HCT116 (cell line): ENCODE measurements around the gene PNISR. TPM values are rescaled to one million over a fixed set of nuclear protein-coding genes. Genes with fewer than 3 reads are reported as not detected.

Experiments
- ATAC-seq: fragments of 200-7000 bp; cut with Tn5 transposase; 2 replicates; pipeline ENCODE4 v1.9.1; 2020; ENCODE audit warnings: mild to moderate bottlenecking, moderate library complexity
- BruUV-seq: library from RNA; stranded (reverse); fragments of 400-500 nt; replicated peaks from 2 replicates; lab custom pipeline; 2021; lab: Mats Ljungman, UMichigan
- CTCF ChIA-PET: fragments of 300-600 bp; sonication (Branson Sonifier 250); formaldehyde crosslinking; loops from one replicate; lab custom pipeline; 2021; ENCODE audit warnings: antibody characterized with exemption; lab: Charles Lee
- POLR2A ChIA-PET: fragments of 300-600, 350-600 bp; sonication (Branson Sonifier 250); formaldehyde crosslinking; loops from one replicate; lab custom pipeline; 2021; ENCODE audit warnings: antibody characterized with exemption; lab: Charles Lee
- RAD21 ChIA-PET, 2 experiments: fragments of 300-600 bp; sonication (Branson Sonifier 250); formaldehyde crosslinking; loops; one replicate each; lab custom pipeline; 2023; ENCODE audit warnings: low total read pairs in 2 of 2; ENCODE audit not compliant: uncharacterized antibody in 2 of 2, unreplicated experiment in 2 of 2, low non-redundant PET in 1 of 2; lab: Charles Lee
- DNase-seq: peaks from one replicate; pipeline ENCODE4 v3.0.0-alpha.2; 2010; ENCODE audit warnings: low read depth, low spot score
- H2AFZ ChIP-seq: fragments of 200-600 bp; shearing (Covaris generic), sonication (generic); 2 replicates; pipeline ENCODE4 v1.6.1; 2017; ENCODE audit warnings: low read depth, mixed run types, mixed read lengths, antibody characterized with exemption, low read length; ENCODE audit not compliant: poor library complexity, severe bottlenecking
- H3K27ac ChIP-seq: 2 replicates; pipeline ENCODE4 v1.5.1; 2012; ENCODE audit warnings: low read depth, low read length
- H3K27me3 ChIP-seq: fragments of 200-600 bp; sonication (generic); 2 replicates; pipeline ENCODE4 v1.6.1; 2016; ENCODE audit warnings: mixed run types, low read length, mixed read lengths; ENCODE audit not compliant: insufficient read depth
- H3K36me3 ChIP-seq, 2 experiments: fragments of 200-500 bp in 1 of 2; fragments of 200-600 bp in 1 of 2; sonication (Bioruptor generic) in 1 of 2; sonication (generic) in 1 of 2; 2 replicates each; pipeline versions ENCODE4 v1.5.1 to v1.6.1; 2014 to 2016; ENCODE audit warnings: low read length in 2 of 2, inconsistent platforms in 1 of 2, mixed read lengths in 1 of 2, mixed run types in 1 of 2; ENCODE audit not compliant: insufficient read depth in 2 of 2, control insufficient read depth in 1 of 2
- H3K4me1 ChIP-seq, 2 experiments: fragments of 200-600 bp in 1 of 2; sonication (generic) in 1 of 2; 2 replicates each; pipeline versions ENCODE4 v1.5.1 to v1.6.1; 2012 to 2017; ENCODE audit warnings: low read length in 2 of 2, inconsistent platforms in 1 of 2, mild to moderate bottlenecking in 1 of 2, mixed read lengths in 1 of 2, mixed run types in 1 of 2, moderate library complexity in 1 of 2; ENCODE audit not compliant: insufficient read depth in 2 of 2, control insufficient read depth in 1 of 2
- H3K4me2 ChIP-seq: fragments of 200-600 bp; sonication (generic); 2 replicates; pipeline ENCODE4 v1.6.1; 2017; ENCODE audit warnings: mixed run types, low read length, mixed read lengths
- H3K4me3 ChIP-seq, 2 experiments: fragments of 200-600 bp in 1 of 2; sonication (generic) in 1 of 2; replicated peaks in 1 of 2; 2 replicates each; pipeline ENCODE4 v1.5.1; 2011 to 2016; ENCODE audit warnings: low read length in 2 of 2, control low read depth in 1 of 2, low read depth in 1 of 2, mild to moderate bottlenecking in 1 of 2, mixed read lengths in 1 of 2, mixed run types in 1 of 2
- H3K79me2 ChIP-seq: fragments of 200-600 bp; sonication (generic); 2 replicates; pipeline ENCODE4 v1.6.1; 2017; ENCODE audit warnings: mild to moderate bottlenecking, mixed run types, low read length, moderate library complexity, mixed read lengths; ENCODE audit not compliant: insufficient read depth
- H3K9ac ChIP-seq: fragments of 200-600 bp; sonication (generic); 2 replicates; pipeline ENCODE4 v1.6.1; 2016; ENCODE audit warnings: low read length, mixed read lengths
- H3K9me2 ChIP-seq: fragments of 200-600 bp; sonication (generic), shearing (Covaris generic); 2 replicates; pipeline ENCODE4 v1.6.1; 2017; ENCODE audit warnings: mixed run types, mild to moderate bottlenecking, moderate library complexity; ENCODE audit not compliant: insufficient read depth
- H3K9me3 ChIP-seq, 2 experiments: fragments of 200-500 bp in 1 of 2; fragments of 200-600 bp in 1 of 2; sonication (Bioruptor generic) in 1 of 2; sonication (generic) in 1 of 2; 2 replicates each; pipeline ENCODE4 v1.6.1; 2014 to 2017; ENCODE audit warnings: low read length in 2 of 2, mixed read lengths in 2 of 2, inconsistent platforms in 1 of 2, low read depth in 1 of 2, mild to moderate bottlenecking in 1 of 2, mixed run types in 1 of 2, moderate library complexity in 1 of 2; ENCODE audit not compliant: control insufficient read depth in 1 of 2, insufficient read depth in 1 of 2
- H4K20me1 ChIP-seq: fragments of 200-600 bp; sonication (generic), shearing (Covaris generic); 2 replicates; pipeline ENCODE4 v1.6.1; 2017; ENCODE audit warnings: mixed run types, mild to moderate bottlenecking, moderate library complexity; ENCODE audit not compliant: insufficient read depth
- EGR1 ChIP-seq: IDR thresholded peaks from 2 replicates; pipeline ENCODE4 v1.6.1; 2012; ENCODE audit warnings: low read depth
- EZH2phosphoT487 ChIP-seq: fragments of 200-600 bp; IDR thresholded peaks from 2 replicates; pipeline ENCODE4 v1.6.1; 2018; ENCODE audit warnings: antibody characterized with exemption, borderline replicate concordance
- ZNF274 ChIP-seq: fragments of 200-500 bp; sonication (Bioruptor generic); IDR thresholded peaks from 2 replicates; pipeline ENCODE4 v1.6.1; 2014; ENCODE audit warnings: mild to moderate bottlenecking, low read depth, low read length, inconsistent platforms
- intact Hi-C: fragments of 100-400 bp; cut with micrococcal nuclease; formaldehyde crosslinking; loops from 2 replicates; pipeline ENCODE4 v1.10.0; 2022
- total RNA-seq: library from RNA; stranded (reverse); gene quantifications from one replicate; pipeline ENCODE4 v1.2.1, GENCODE V29; 2021; ENCODE audit not compliant: unreplicated experiment
- TF ChIP-seq, protein P1 (sequence below): IDR thresholded peaks from 2 replicates; pipeline ENCODE4 v1.6.1; 2012; ENCODE audit warnings: low read depth

Gene PNISR
- total RNA-seq, 1 experiment from 2014 or later, result 97.1 TPM

DNA sequence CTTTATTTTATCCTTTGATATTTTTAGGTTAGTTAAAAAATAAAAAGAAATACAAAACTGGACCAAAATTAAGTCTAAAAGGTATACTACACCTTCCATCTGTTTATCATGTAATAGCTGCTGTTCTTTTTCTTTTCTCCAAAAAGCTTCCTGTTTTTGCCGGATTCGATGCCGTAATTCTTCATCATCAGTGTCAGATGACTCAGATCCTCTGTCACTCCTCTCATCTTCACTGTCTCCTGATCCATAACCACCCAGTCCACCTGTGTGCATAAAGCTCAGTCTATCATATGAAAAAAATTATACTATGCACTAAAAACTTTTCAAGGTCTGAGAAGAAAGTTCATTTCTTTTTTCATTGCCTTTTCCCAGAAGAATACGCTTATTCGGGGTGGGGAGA lies 22.7 kb downstream of the PNISR start:
- ChIA-PET POLR2A (interaction anchor here (1.6 kb wide), 1 partner anchor 9 kb away, joined by 7 read pairs; the partner anchor contains the start of gene COQ3), RAD21 (no interaction called here), CTCF (no interaction called here)
- H3K4me3 ChIP-seq, result no peak overlapping the region
- no peak overlapping the region for H3K4me2 ChIP-seq
- no peak for DNase-seq
- no TSS peak for BruUV-seq
- no peak overlapping the region for H3K9ac ChIP-seq
- no peaks in the 10 kb centered on the region; the same call in 1 of the 2 replicates for H4K20me1 ChIP-seq
- no peak overlapping the region for H3K27ac ChIP-seq
- intact Hi-C loops, result no loop called here
- TF ChIP-seq EGR1 (no peak), ZNF274 (no peak)
- ATAC-seq, result no peak
- H3K79me2 ChIP-seq, result peaks cover 4% of the 10 kb centered on the region; the same call in 1 of the 2 replicates
- no peak overlapping the region for H2AFZ ChIP-seq
- H3K9me3 ChIP-seq, result no peaks in the 10 kb centered on the region
- H3K36me3 ChIP-seq, result peaks cover 58 to 76% of the 10 kb centered on the region in 2 experiments
- no peaks in the 10 kb centered on the region for H3K4me1 ChIP-seq
- H3K27me3 ChIP-seq, result no peaks in the 10 kb centered on the region
- no peaks in the 10 kb centered on the region for H3K9me2 ChIP-seq

DNA sequence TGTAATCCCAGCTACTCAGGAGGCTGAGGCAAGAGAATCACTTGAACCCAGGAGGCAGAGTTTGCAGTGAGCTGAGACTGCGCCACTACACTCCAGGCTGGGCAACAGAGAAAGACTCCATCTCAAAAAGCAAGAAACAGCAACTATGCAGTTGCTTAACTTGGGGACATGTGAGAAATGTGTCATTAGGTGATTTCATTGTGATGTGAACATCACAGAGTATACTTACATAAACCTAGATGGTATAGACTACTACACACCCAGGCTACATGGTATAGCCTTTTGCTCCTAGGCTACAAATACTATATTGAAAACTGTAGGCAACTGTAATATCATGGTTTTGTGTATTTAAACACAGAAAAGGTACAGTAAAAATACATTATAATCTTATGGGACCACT lies 27.8 kb downstream of the PNISR start:
- no peak overlapping the region for H2AFZ ChIP-seq
- ChIA-PET POLR2A (no interaction called here), RAD21 (no interaction called here), CTCF (interaction anchor here (1.0 kb wide), 1 partner anchor 70 kb away, joined by 3 read pairs; no protein-coding TSS in a partner anchor)
- no peak for DNase-seq
- H3K79me2 ChIP-seq, result peaks cover 8% of the 10 kb centered on the region
- H3K27ac ChIP-seq, result no peak overlapping the region
- H3K9me2 ChIP-seq, result no peaks in the 10 kb centered on the region
- H3K4me1 ChIP-seq, result peaks cover 7 to 12% of the 10 kb centered on the region in 2 experiments; a peak in 3 of 4 replicates
- H4K20me1 ChIP-seq, result no peaks in the 10 kb centered on the region; the same call in 1 of the 2 replicates
- intact Hi-C loops, result no loop called here
- TF ChIP-seq EZH2phosphoT487, result no peak
- TF ChIP-seq, protein P1, sequence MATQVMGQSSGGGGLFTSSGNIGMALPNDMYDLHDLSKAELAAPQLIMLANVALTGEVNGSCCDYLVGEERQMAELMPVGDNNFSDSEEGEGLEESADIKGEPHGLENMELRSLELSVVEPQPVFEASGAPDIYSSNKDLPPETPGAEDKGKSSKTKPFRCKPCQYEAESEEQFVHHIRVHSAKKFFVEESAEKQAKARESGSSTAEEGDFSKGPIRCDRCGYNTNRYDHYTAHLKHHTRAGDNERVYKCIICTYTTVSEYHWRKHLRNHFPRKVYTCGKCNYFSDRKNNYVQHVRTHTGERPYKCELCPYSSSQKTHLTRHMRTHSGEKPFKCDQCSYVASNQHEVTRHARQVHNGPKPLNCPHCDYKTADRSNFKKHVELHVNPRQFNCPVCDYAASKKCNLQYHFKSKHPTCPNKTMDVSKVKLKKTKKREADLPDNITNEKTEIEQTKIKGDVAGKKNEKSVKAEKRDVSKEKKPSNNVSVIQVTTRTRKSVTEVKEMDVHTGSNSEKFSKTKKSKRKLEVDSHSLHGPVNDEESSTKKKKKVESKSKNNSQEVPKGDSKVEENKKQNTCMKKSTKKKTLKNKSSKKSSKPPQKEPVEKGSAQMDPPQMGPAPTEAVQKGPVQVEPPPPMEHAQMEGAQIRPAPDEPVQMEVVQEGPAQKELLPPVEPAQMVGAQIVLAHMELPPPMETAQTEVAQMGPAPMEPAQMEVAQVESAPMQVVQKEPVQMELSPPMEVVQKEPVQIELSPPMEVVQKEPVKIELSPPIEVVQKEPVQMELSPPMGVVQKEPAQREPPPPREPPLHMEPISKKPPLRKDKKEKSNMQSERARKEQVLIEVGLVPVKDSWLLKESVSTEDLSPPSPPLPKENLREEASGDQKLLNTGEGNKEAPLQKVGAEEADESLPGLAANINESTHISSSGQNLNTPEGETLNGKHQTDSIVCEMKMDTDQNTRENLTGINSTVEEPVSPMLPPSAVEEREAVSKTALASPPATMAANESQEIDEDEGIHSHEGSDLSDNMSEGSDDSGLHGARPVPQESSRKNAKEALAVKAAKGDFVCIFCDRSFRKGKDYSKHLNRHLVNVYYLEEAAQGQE, result no peak
- TF ChIP-seq ZNF274, result no peak
- no TSS peak for BruUV-seq
- peaks cover 24 to 34% of the 10 kb centered on the region in 2 experiments for H3K36me3 ChIP-seq
- no peak overlapping the region for H3K4me2 ChIP-seq
- H3K4me3 ChIP-seq, result no peak overlapping the region
- no peaks in the 10 kb centered on the region for H3K9me3 ChIP-seq
- no peak overlapping the region for H3K9ac ChIP-seq
- H3K27me3 ChIP-seq, result no peaks in the 10 kb centered on the region
- ATAC-seq, result no peak
